ENCODE results near the gene VSX2.
A peak's percentile ranks its signal among the peaks of the same experiment; 100 is the strongest.

The VSX2 gene

GRCh38 chr14:74302634-74303569, 63.7 kb downstream of the VSX2 start, which contains the start of gene ABCD4:
TSS of gene ABCD4 (minus strand) at chr14:74302934. CDS start at chr14:74302912, 22 bp downstream.
- DNase-seq = peak; percentile 95

- no peak for DNase-seq
Measured at GRCh38 chr14:74308695-74309094, 69.4 kb downstream of the VSX2 start.

- DNase-seq = no peak
Measured at GRCh38 chr14:74309125-74310022, 70.1 kb downstream of the VSX2 start.

GRCh38 chr14:74312161-74312560, 72.9 kb downstream of the VSX2 start:
- no peak for DNase-seq
